ENCODE data around the gene MNAT1.

DNA sequence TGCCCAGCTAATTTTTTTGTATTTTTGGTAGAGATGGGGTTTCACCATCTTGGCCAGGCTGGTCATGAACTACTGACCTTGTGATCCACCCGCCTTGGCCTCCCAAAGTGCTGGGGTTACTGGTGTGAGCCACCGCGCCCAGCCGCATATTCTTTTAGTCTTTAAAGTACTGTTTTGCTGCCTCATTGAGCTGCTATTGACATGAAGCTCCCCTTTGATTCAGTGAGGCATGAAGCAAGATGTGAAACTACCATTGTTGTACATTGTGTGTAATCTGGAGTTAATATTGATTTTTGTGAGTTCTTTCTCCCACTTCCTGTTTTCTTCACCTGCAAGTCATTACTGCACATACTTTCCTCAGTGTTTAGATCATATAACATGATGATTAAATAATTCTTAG is 80.8 kb downstream of the MNAT1 start:
- no peak for TF ChIP-seq EZH2 (IDR thresholded peaks at IDR 0.05; ENCODE audit: borderline replicate concordance, low read depth, low read length, severe bottlenecking)
- TF ChIP-seq, protein P1, sequence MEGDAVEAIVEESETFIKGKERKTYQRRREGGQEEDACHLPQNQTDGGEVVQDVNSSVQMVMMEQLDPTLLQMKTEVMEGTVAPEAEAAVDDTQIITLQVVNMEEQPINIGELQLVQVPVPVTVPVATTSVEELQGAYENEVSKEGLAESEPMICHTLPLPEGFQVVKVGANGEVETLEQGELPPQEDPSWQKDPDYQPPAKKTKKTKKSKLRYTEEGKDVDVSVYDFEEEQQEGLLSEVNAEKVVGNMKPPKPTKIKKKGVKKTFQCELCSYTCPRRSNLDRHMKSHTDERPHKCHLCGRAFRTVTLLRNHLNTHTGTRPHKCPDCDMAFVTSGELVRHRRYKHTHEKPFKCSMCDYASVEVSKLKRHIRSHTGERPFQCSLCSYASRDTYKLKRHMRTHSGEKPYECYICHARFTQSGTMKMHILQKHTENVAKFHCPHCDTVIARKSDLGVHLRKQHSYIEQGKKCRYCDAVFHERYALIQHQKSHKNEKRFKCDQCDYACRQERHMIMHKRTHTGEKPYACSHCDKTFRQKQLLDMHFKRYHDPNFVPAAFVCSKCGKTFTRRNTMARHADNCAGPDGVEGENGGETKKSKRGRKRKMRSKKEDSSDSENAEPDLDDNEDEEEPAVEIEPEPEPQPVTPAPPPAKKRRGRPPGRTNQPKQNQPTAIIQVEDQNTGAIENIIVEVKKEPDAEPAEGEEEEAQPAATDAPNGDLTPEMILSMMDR (IDR thresholded peaks at IDR 0.05; ENCODE audit: borderline replicate concordance, extremely low read depth, low read length, poor library complexity, severe bottlenecking): no peak
